ENCODE data around the gene SNAPC3. TPM values are rescaled to one million over a fixed set of nuclear protein-coding genes. Genes with fewer than 3 reads are reported as not detected.

Gene SNAPC3
- total and polyA plus RNA-seq, 8 donors, result 7.7 to 217 (median 21.3) TPM

DNA sequence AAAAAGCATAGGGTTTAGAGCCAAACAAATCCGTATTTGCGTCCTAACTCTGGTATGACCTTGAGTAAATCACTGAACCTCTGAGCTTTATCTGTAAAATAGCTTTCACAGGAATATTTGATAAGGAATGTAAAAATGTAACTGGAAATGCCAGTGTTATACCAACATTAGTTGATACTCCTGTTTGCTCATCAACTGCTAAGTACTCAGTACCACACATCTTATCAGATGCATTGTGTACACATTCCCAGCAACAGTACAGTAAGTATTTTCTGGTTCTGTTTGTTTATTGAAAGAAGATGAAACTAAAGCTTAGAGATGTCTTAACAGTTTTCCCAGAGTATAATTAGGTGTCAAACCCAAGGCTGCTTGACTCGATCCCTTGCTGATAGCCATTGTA is 21.5 kb downstream of the SNAPC3 start:
- Histone ChIP-seq H3K27me3 (no peaks in the 10 kb centered on the region), H3K36me3 (peaks cover 39 to 83% (median 78%) of the 10 kb centered on the region in 4 donors), H3K9me3 (no peaks in the 10 kb centered on the region), H3K27ac (peak overlapping the region in 1 of 5 donors; percentile 20), H3K4me1 (peaks cover 6 to 22% (median 15%) of the 10 kb centered on the region in 4 donors), H3K4me3 (no peak overlapping the region)
- TF ChIP-seq POLR2A (IDR thresholded peaks at IDR 0.05) (no peak), POLR2AphosphoS5 (IDR thresholded peaks at IDR 0.05) (peak in 2 of 3 donors; percentile 53 to 76), EP300 (IDR thresholded peaks at IDR 0.05) (no peak)
- TF ChIP-seq, protein P1, sequence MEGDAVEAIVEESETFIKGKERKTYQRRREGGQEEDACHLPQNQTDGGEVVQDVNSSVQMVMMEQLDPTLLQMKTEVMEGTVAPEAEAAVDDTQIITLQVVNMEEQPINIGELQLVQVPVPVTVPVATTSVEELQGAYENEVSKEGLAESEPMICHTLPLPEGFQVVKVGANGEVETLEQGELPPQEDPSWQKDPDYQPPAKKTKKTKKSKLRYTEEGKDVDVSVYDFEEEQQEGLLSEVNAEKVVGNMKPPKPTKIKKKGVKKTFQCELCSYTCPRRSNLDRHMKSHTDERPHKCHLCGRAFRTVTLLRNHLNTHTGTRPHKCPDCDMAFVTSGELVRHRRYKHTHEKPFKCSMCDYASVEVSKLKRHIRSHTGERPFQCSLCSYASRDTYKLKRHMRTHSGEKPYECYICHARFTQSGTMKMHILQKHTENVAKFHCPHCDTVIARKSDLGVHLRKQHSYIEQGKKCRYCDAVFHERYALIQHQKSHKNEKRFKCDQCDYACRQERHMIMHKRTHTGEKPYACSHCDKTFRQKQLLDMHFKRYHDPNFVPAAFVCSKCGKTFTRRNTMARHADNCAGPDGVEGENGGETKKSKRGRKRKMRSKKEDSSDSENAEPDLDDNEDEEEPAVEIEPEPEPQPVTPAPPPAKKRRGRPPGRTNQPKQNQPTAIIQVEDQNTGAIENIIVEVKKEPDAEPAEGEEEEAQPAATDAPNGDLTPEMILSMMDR (IDR thresholded peaks at IDR 0.05), result no peak
- peak in 1 of 2 donors; percentile 41 for DNase-seq
- WGBS, 5 donors, result 36 to 55% (median 45%) methylated on average over 3 of the region's 3 CpGs
- intact Hi-C loops (cut with DNase I; ENCODE audit: low total_unique reads), result no loop called here

DNA sequence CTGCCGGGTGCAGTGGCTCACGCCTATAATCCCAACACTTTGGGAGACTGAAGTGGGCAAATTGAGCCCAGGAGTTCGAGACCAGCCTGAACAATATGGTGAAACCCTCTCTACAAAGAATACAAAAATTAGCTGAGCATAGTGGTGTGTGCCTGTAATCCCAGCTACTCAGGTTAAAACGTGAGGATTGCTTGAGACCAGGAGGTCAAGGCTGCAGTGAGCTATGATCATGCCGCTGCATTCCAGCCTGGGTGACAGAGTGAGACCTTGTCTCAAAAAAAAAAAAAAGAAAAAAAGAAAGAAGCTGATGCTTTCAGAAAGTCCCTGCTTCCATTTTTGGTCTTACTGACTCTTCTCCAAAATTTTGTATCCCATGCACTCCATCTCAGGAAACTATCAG is 31.3 kb downstream of the SNAPC3 start:
- 90 to 97% (median 92%) methylated on average over 5 of the region's 5 CpGs for WGBS, 5 donors
- Histone ChIP-seq H3K27ac (no peak overlapping the region), H3K27me3 (no peaks in the 10 kb centered on the region), H3K4me1 (no peaks in the 10 kb centered on the region), H3K36me3 (peaks cover 9 to 98% (median 96%) of the 10 kb centered on the region in 4 donors), H3K9me3 (no peaks in the 10 kb centered on the region), H3K4me3 (no peak overlapping the region)
- TF ChIP-seq POLR2AphosphoS5 (IDR thresholded peaks at IDR 0.05), result no peak
- no peak for TF ChIP-seq EP300 (IDR thresholded peaks at IDR 0.05)
- no peak for TF ChIP-seq POLR2A (IDR thresholded peaks at IDR 0.05)
- TF ChIP-seq, protein P1 (IDR thresholded peaks at IDR 0.05), result no peak
- no peak for DNase-seq
- intact Hi-C loops (cut with DNase I; ENCODE audit: low total_unique reads), result no loop called here

DNA sequence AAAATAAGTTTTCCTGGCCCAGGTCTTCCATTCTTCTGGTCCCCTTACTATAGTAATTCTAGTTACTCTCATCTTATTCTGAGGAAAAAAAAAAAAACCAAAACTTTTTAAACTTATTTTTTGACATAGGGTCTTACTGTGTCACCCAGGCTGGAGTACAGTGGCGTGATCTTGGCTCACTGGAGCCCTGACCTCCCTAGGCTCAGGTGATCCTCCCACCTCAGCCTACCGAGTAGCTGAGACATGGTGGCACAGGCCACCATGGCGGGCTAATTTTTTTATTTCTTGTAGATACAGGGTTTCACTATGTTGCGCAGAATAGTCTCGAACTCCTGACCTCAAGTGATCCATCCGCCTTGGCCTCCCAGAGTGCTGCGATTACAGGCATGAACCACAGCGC is 38.4 kb downstream of the SNAPC3 start:
- DNase-seq, result no peak
- Histone ChIP-seq H3K9me3 (no peaks in the 10 kb centered on the region), H3K27ac (no peak overlapping the region), H3K27me3 (no peaks in the 10 kb centered on the region), H3K4me1 (peaks cover 0 to 10% (median 3%) of the 10 kb centered on the region in 4 donors), H3K36me3 (peaks cover 20 to 96% (median 94%) of the 10 kb centered on the region in 4 donors), H3K4me3 (no peak overlapping the region)
- intact Hi-C loops (cut with DNase I; ENCODE audit: low total_unique reads), result no loop called here
- TF ChIP-seq POLR2AphosphoS5 (IDR thresholded peaks at IDR 0.05) (no peak), POLR2A (IDR thresholded peaks at IDR 0.05) (no peak), EP300 (IDR thresholded peaks at IDR 0.05) (no peak)
- TF ChIP-seq, protein P1 (IDR thresholded peaks at IDR 0.05), result no peak
- 91 to 98% (median 95%) methylated on average over 8 of the region's 8 CpGs for WGBS, 5 donors

DNA sequence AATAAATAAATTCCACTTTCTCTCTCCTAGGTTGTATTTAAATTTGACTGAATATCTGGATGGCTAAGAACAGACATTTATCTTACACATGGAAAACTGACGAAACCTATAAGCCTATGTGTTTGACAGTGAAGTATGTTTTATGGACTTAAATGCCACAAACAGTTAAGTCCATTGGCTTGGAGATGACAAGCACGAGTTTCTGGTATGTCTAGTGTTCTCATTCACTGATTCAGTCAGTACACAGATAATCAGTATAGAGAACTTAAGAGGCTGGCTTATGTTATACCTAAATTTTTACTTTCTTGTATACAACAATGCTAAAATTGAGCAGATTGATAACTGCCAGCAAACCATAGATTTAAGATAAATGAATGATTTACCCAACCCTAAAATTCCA is 38.9 kb downstream of the SNAPC3 start:
- H3K36me3 ChIP-seq, result peaks cover 21 to 98% (median 95%) of the 10 kb centered on the region in 4 donors
- H3K4me3 ChIP-seq, result no peak overlapping the region
- 59 to 67% (median 62%) methylated on average over 2 of the region's 2 CpGs for WGBS, 5 donors
- H3K9me3 ChIP-seq, result no peaks in the 10 kb centered on the region
- H3K27me3 ChIP-seq, result no peaks in the 10 kb centered on the region
- no peak overlapping the region for H3K27ac ChIP-seq
- TF ChIP-seq POLR2AphosphoS5 (IDR thresholded peaks at IDR 0.05) (no peak), POLR2A (IDR thresholded peaks at IDR 0.05) (no peak), EP300 (IDR thresholded peaks at IDR 0.05) (no peak)
- TF ChIP-seq, protein P1 (IDR thresholded peaks at IDR 0.05), result no peak
- H3K4me1 ChIP-seq, result peaks cover 0 to 10% (median 3%) of the 10 kb centered on the region in 4 donors
- no peak for DNase-seq
- intact Hi-C loops (cut with DNase I; ENCODE audit: low total_unique reads), result no loop called here

Data from stomach (tissue), 9 donors.